Tibial nerve (tissue), 4 donors: ENCODE measurements around the gene CCNY. TPM values are rescaled to one million over a fixed set of nuclear protein-coding genes. Genes with fewer than 3 reads are reported as not detected.

ENCODE experiments used
- DNase-seq, 2 donors: peaks; one replicate each; pipeline ENCODE4 v3.0.0-alpha.2; 2019; ENCODE audit warnings: low spot score in 2 of 2
- H3K27ac ChIP-seq, 4 donors: fragments of 200-600 bp; sonication (generic) in 3 of 4; one replicate each; pipeline ENCODE4 v1.5.1; 2017 to 2019; ENCODE audit warnings: mild to moderate bottlenecking in 1 of 4
- H3K27me3 ChIP-seq, 2 donors: fragments of 200-600 bp; sonication (generic) in 1 of 2; one replicate each; pipeline versions ENCODE4 v1.5.1 to v1.6.0; 2017 to 2019
- H3K36me3 ChIP-seq, 3 donors: fragments of 200-600 bp; sonication (generic); one replicate each; pipeline ENCODE4 v1.5.1; 2018 to 2019
- H3K4me1 ChIP-seq, 4 donors: fragments of 200-600 bp; sonication (generic) in 3 of 4; one replicate each; pipeline ENCODE4 v1.5.1; 2017 to 2019
- H3K4me3 ChIP-seq, 4 donors: fragments of 200-600 bp; sonication (generic) in 3 of 4; one replicate each; pipeline ENCODE4 v1.5.1; 2017 to 2019; ENCODE audit warnings: mild to moderate bottlenecking in 1 of 4, moderate library complexity in 1 of 4
- H3K9me3 ChIP-seq, 4 donors: fragments of 200-600 bp; sonication (generic) in 3 of 4; one replicate each; pipeline ENCODE4 v1.5.1; 2017 to 2019
- CTCF ChIP-seq, 5 experiments: fragments of 200-600 bp in 3 of 5; fragments of 450-650 bp in 2 of 5; sonication (generic) in 3 of 5; IDR thresholded peaks; one replicate each; pipeline ENCODE4 v1.5.1; 2016 to 2019; ENCODE audit warnings: antibody characterized with exemption in 5 of 5, mild to moderate bottlenecking in 3 of 5, moderate library complexity in 2 of 5
- EP300 ChIP-seq, 2 donors: sonication (generic); formaldehyde crosslinking; IDR thresholded peaks; one replicate each; pipeline ENCODE4 v1.6.1; 2017; ENCODE audit warnings: antibody characterized with exemption in 2 of 2, mild to moderate bottlenecking in 1 of 2
- POLR2A ChIP-seq, 2 donors: fragments of 450-650 bp; IDR thresholded peaks; one replicate each; pipeline ENCODE4 v1.6.1; 2017; ENCODE audit warnings: antibody characterized with exemption in 2 of 2, mild to moderate bottlenecking in 2 of 2, moderate library complexity in 2 of 2
- WGBS, 2 donors: methylation state at CpG; one replicate each; pipeline ENCODE4 v1.1.5; 2018; 5-methylcytosine and 5-hydroxymethylcytosine counted together
- total RNA-seq, 4 donors: library from RNA; depleted of rRNA; stranded (reverse); fragments of >200 nt; gene quantifications; one replicate each; pipeline ENCODE4 v1.1.0, GENCODE V29; 2016

CCNY gene
- total RNA-seq, 4 donors from 2014 or later, result 24.3 to 27.6 (median 26.5) TPM

GRCh38 chr10:35456153-35456720 is 119.9 kb downstream of the CCNY start:
- DNase-seq, result no peak
- Histone ChIP-seq H3K36me3 (no peaks in the 10 kb centered on the region), H3K27ac (no peak overlapping the region), H3K9me3 (no peaks in the 10 kb centered on the region), H3K4me1 (peaks cover 0 to 97% (median 42%) of the 10 kb centered on the region in 4 donors), H3K27me3 (no peaks in the 10 kb centered on the region), H3K4me3 (no peak overlapping the region)
- no peak for TF ChIP-seq POLR2A (IDR thresholded peaks at IDR 0.05)
- TF ChIP-seq EP300 (IDR thresholded peaks at IDR 0.05), result no peak
- no peak for TF ChIP-seq CTCF (IDR thresholded peaks at IDR 0.05)
- 88 to 89% methylated on average over 3 of the region's 3 CpGs for WGBS, 2 donors

- H3K4me3 ChIP-seq, result no peak overlapping the region
- no peak overlapping the region for H3K27ac ChIP-seq
- no peaks in the 10 kb centered on the region for H3K36me3 ChIP-seq
- peaks cover 0 to 97% (median 38%) of the 10 kb centered on the region in 4 donors for H3K4me1 ChIP-seq
- H3K27me3 ChIP-seq, result no peaks in the 10 kb centered on the region
- WGBS, 2 donors, result 50 to 65% methylated on average over 4 of the region's 4 CpGs
- TF ChIP-seq POLR2A (IDR thresholded peaks at IDR 0.05) (no peak), CTCF (IDR thresholded peaks at IDR 0.05) (no peak), EP300 (IDR thresholded peaks at IDR 0.05) (no peak)
- DNase-seq, result no peak
- no peaks in the 10 kb centered on the region for H3K9me3 ChIP-seq
Measured at GRCh38 chr10:35456784-35457183, 120.5 kb downstream of the CCNY start.

GRCh38 chr10:35458500-35459448 is 122.5 kb downstream of the CCNY start:
- 70 to 73% methylated on average over 12 of the region's 12 CpGs for WGBS, 2 donors
- no peaks in the 10 kb centered on the region for H3K27me3 ChIP-seq
- H3K4me1 ChIP-seq, result peaks cover 0 to 97% (median 48%) of the 10 kb centered on the region in 4 donors
- DNase-seq, result no peak
- H3K4me3 ChIP-seq, result no peak overlapping the region
- no peaks in the 10 kb centered on the region for H3K36me3 ChIP-seq
- TF ChIP-seq EP300 (IDR thresholded peaks at IDR 0.05) (no peak), CTCF (IDR thresholded peaks at IDR 0.05) (no peak), POLR2A (IDR thresholded peaks at IDR 0.05) (no peak)
- H3K9me3 ChIP-seq, result no peaks in the 10 kb centered on the region
- no peak overlapping the region for H3K27ac ChIP-seq

GRCh38 chr10:35459449-35459847 is 123.1 kb downstream of the CCNY start:
- H3K4me1 ChIP-seq, result peaks cover 0 to 97% (median 47%) of the 10 kb centered on the region in 4 donors
- 100% methylated on average over 2 of the region's 2 CpGs for WGBS, 2 donors

More at GRCh38 chr10:35459449-35459847, 123.1 kb downstream of the CCNY start:
- no peak for DNase-seq
- H3K27ac ChIP-seq, result no peak overlapping the region
- no peaks in the 10 kb centered on the region for H3K27me3 ChIP-seq
- H3K4me3 ChIP-seq, result no peak overlapping the region
- no peak for TF ChIP-seq EP300 (IDR thresholded peaks at IDR 0.05)
- TF ChIP-seq POLR2A (IDR thresholded peaks at IDR 0.05), result no peak
- TF ChIP-seq CTCF (IDR thresholded peaks at IDR 0.05), result no peak
- H3K36me3 ChIP-seq, result no peaks in the 10 kb centered on the region
- no peaks in the 10 kb centered on the region for H3K9me3 ChIP-seq
